ENCODE data around the gene GABRG3. TPM values are rescaled to one million over a fixed set of nuclear protein-coding genes. Genes with fewer than 3 reads are reported as not detected.

GABRG3 gene
- total and polyA plus RNA-seq, 12 donors, result 0.08 to 1.1 (median 0.44) TPM; not detected in 5

- H3K4me1 ChIP-seq (replicated peaks in 1 of 2), result no peaks in the 10 kb centered on the region
- intact Hi-C loops (cut with DNase I), result no loop called here
- TF ChIP-seq POLR2A (IDR thresholded peaks at IDR 0.05), result no peak
- TF ChIP-seq, protein P1, sequence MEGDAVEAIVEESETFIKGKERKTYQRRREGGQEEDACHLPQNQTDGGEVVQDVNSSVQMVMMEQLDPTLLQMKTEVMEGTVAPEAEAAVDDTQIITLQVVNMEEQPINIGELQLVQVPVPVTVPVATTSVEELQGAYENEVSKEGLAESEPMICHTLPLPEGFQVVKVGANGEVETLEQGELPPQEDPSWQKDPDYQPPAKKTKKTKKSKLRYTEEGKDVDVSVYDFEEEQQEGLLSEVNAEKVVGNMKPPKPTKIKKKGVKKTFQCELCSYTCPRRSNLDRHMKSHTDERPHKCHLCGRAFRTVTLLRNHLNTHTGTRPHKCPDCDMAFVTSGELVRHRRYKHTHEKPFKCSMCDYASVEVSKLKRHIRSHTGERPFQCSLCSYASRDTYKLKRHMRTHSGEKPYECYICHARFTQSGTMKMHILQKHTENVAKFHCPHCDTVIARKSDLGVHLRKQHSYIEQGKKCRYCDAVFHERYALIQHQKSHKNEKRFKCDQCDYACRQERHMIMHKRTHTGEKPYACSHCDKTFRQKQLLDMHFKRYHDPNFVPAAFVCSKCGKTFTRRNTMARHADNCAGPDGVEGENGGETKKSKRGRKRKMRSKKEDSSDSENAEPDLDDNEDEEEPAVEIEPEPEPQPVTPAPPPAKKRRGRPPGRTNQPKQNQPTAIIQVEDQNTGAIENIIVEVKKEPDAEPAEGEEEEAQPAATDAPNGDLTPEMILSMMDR (IDR thresholded peaks at IDR 0.05), result no peak
- H3K27ac ChIP-seq, result no peak overlapping the region
- no peak overlapping the region for H3K4me3 ChIP-seq
- no peaks in the 10 kb centered on the region for H3K36me3 ChIP-seq (replicated peaks in 1 of 2)
- no peak for DNase-seq
- H3K27me3 ChIP-seq, result no peaks in the 10 kb centered on the region
- H3K9me3 ChIP-seq (replicated peaks in 1 of 3), result no peaks in the 10 kb centered on the region
These were observed 301.4 kb downstream of the GABRG3 start for GRCh38 chr15:27272427-27272826.

DNA sequence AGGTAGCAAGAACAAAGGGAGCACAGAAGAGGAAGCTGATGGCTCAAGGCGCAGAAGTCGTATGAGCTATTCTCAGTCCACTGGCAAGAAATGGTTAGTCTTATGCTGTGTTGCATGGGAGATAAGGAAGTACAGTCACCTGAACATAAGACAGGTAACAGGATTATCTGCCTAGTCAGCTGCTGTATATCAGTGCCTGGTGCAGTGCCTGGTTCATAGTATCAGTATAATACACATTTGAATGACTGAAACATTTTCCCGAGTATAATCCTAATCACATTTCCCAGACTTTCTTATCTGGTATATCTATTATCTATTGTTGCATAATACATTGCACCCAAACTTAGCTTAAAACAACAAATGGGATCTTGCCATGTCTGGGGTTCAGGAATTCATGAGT lies 302.5 kb downstream of the GABRG3 start:
- DNase-seq, result no peak
- WGBS, 4 donors, result 85 to 98% (median 91%) methylated on average over 3 of the region's 3 CpGs
- Histone ChIP-seq H3K36me3 (replicated peaks in 1 of 2) (no peaks in the 10 kb centered on the region), H3K4me1 (replicated peaks in 1 of 2) (no peaks in the 10 kb centered on the region), H3K4me3 (no peak overlapping the region), H3K27ac (no peak overlapping the region), H3K27me3 (no peaks in the 10 kb centered on the region), H3K9me3 (replicated peaks in 1 of 3) (no peaks in the 10 kb centered on the region)
- TF ChIP-seq POLR2A (IDR thresholded peaks at IDR 0.05), result no peak
- TF ChIP-seq, protein P1 (IDR thresholded peaks at IDR 0.05), result no peak
- intact Hi-C loops (cut with DNase I), result no loop called here

- TF ChIP-seq, protein P1 (IDR thresholded peaks at IDR 0.05), result no peak
- TF ChIP-seq POLR2A (IDR thresholded peaks at IDR 0.05), result no peak
- peak overlapping the region in 1 of 4 donors; percentile 9 for H3K4me3 ChIP-seq
- no peaks in the 10 kb centered on the region for H3K27me3 ChIP-seq
- DNase-seq, result no peak
- no peaks in the 10 kb centered on the region for H3K9me3 ChIP-seq (replicated peaks in 1 of 3)
- 52 to 65% (median 60%) methylated on average over 3 of the region's 3 CpGs for WGBS, 4 donors
- H3K36me3 ChIP-seq (replicated peaks in 1 of 2), result no peaks in the 10 kb centered on the region
- no peak overlapping the region for H3K27ac ChIP-seq
- H3K4me1 ChIP-seq (replicated peaks in 1 of 2), result no peaks in the 10 kb centered on the region
- intact Hi-C loops (cut with DNase I), result no loop called here
These were observed 307.8 kb downstream of the GABRG3 start for GRCh38 chr15:27278761-27279160.

GRCh38 chr15:27292641-27293040 lies 321.7 kb downstream of the GABRG3 start:
- no peaks in the 10 kb centered on the region for H3K36me3 ChIP-seq (replicated peaks in 1 of 2)
- no peaks in the 10 kb centered on the region for H3K9me3 ChIP-seq (replicated peaks in 1 of 3)
- H3K27ac ChIP-seq, result no peak overlapping the region
- WGBS, 4 donors, result 65 to 76% (median 67%) methylated on average over 3 of the region's 3 CpGs
- no peaks in the 10 kb centered on the region for H3K4me1 ChIP-seq (replicated peaks in 1 of 2)
- intact Hi-C loops (cut with DNase I), result no loop called here
- no peak overlapping the region for H3K4me3 ChIP-seq
- H3K27me3 ChIP-seq, result no peaks in the 10 kb centered on the region
- no peak for TF ChIP-seq POLR2A (IDR thresholded peaks at IDR 0.05)
- TF ChIP-seq, protein P1 (IDR thresholded peaks at IDR 0.05), result no peak
- no peak for DNase-seq

All from adrenal gland (tissue), 12 donors.